ENCODE results near the gene KRCC1. TPM values are rescaled to one million over a fixed set of nuclear protein-coding genes. Genes with fewer than 3 reads are reported as not detected.
A peak's percentile ranks its signal among the peaks of the same experiment; 100 is the strongest.

Gene KRCC1
- total RNA-seq, 2 experiments from 2014 or later: 10.8 to 11.1 TPM

DNA sequence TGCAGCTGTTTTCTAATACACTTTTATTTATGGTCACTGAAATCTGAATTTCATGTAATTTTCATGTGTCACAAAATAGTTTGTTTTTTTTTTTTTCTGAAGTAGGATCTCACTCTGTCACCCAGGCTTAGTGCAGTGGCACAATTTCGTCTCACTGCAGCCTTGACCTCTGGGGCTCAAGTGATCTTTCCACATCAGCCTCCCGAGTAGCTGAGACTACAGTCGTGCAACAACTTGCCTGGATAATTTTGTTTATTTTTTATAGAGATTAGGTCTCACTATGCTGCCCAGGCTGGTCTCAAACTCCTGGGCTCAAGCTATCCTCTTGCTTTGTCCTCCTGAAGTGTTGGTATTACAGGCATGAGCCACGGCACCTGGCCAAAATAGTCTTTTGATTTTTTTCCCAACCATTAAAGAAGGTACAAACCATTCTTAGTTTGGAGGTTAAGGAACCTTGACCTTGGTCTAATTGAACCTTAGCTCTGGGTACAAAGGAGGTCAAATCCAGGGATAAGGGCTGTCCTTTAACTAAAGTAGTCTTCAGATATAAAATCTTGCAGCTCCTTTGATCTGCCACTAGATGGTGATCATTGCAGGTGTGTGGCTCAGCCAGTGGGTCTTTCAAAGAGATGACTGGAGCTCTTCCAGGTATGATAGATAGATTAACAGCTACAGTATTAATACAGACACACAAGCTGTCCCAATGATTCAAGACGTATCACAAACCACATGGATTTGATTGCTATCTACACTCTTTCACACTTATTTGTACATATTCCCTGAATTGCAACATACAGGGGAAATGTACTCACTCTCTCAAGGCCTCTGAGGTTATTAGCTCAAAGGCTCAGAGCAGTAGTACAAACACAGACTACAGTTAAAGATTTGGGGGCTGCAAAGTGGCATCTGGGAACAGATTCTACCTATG is 4.7 kb upstream of the KRCC1 start:
- H3K36me3 Mint-ChIP-seq (ENCODE audit: low read depth): peaks cover 4% of the 10 kb centered on the region
- H3K4me3 Mint-ChIP-seq: no peak overlapping the region
- H3K4me1 Mint-ChIP-seq (ENCODE audit: low read depth): peaks cover 36% of the 10 kb centered on the region
- ChIA-PET CTCF (interaction anchor here (0.6 to 5.3 kb wide), 58 partner anchors 10 to 511 kb away, joined by 3 to 193 read pairs (median 5); partner anchors contain the start of genes RNU2-63P and THNSL2), POLR2A (interaction anchor here (2.3 kb wide), 1 partner anchor 44 kb away, joined by 14 read pairs; the partner anchor contains the start of gene RNU2-63P)
- intact Hi-C loops (cut with micrococcal nuclease): loop anchor here (1.0 to 5.0 kb wide), 2 partner anchors 43 to 100 kb away; partner anchors contain the start of gene RNU2-63P
- TF ChIP-seq, protein P1, sequence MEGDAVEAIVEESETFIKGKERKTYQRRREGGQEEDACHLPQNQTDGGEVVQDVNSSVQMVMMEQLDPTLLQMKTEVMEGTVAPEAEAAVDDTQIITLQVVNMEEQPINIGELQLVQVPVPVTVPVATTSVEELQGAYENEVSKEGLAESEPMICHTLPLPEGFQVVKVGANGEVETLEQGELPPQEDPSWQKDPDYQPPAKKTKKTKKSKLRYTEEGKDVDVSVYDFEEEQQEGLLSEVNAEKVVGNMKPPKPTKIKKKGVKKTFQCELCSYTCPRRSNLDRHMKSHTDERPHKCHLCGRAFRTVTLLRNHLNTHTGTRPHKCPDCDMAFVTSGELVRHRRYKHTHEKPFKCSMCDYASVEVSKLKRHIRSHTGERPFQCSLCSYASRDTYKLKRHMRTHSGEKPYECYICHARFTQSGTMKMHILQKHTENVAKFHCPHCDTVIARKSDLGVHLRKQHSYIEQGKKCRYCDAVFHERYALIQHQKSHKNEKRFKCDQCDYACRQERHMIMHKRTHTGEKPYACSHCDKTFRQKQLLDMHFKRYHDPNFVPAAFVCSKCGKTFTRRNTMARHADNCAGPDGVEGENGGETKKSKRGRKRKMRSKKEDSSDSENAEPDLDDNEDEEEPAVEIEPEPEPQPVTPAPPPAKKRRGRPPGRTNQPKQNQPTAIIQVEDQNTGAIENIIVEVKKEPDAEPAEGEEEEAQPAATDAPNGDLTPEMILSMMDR (IDR thresholded peaks at IDR 0.05): peak; percentile 80
- DNase-seq: peak; percentile 37
- ATAC-seq: peak; percentile 54
- H3K27ac Mint-ChIP-seq: no peak overlapping the region
- no peaks in the 10 kb centered on the region for H3K9me3 Mint-ChIP-seq
- H3K27me3 Mint-ChIP-seq: no peaks in the 10 kb centered on the region

DNA sequence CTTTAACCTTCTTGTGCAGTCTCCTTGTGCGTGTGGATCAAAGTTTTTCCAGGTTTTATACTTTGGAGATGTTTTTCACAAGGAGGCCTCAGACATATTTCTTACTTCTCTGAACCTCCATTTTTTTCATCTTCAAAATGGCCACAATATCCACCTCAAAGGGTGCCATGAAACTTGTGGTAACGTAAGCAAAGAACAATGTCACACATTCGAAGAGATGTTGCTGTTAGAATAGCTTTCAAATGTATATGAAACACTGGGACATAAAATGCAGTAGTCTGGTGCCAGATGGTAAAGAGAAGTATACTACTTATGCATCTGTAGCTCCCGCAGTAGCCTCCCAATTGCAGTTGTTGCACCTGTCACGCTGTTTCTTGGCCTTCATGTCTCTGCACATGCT is 2.6 kb upstream of the KRCC1 start:
- H3K4me3 Mint-ChIP-seq: no peak overlapping the region
- intact Hi-C loops (cut with micrococcal nuclease): loop anchor here (5.0 kb wide), 1 partner anchor 41 kb away; the partner anchor contains the start of gene RNU2-63P
- peaks cover 24% of the 10 kb centered on the region for H3K36me3 Mint-ChIP-seq (ENCODE audit: low read depth)
- H3K9me3 Mint-ChIP-seq: no peaks in the 10 kb centered on the region
- no peaks in the 10 kb centered on the region for H3K27me3 Mint-ChIP-seq
- no peak overlapping the region for H3K27ac Mint-ChIP-seq
- ChIA-PET POLR2A (interaction anchor here (1.3 kb wide), 1 partner anchor 42 kb away, joined by 4 read pairs; the partner anchor contains the start of gene RNU2-63P), CTCF (interaction anchor here (1.0 to 5.3 kb wide), 3 partner anchors 10 to 121 kb away, joined by 3 to 193 read pairs (median 5); no protein-coding TSS in a partner anchor)
- no peak for DNase-seq
- ATAC-seq: no peak
- H3K4me1 Mint-ChIP-seq (ENCODE audit: low read depth): peaks cover 51% of the 10 kb centered on the region
- TF ChIP-seq, protein P1 (IDR thresholded peaks at IDR 0.05): no peak

DNA sequence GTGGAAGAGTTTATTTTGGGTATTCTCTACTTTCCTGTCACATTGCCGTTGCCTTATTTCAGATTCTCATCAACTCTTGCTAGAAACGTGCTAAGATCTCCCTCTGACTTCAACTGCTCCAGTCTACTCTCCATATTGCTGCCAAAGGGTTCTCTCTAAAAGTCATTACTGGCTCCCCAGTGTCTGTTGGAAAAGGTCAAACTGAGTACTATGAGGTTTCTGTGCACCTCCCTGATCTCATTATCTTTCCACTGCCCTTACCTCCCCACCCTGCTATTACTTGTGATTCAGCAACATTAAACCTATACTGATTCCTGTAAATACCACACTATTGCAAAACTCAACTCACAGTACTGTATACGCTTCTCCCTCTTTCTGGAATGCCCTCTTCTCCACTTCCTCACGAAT is 1.9 kb upstream of the KRCC1 start:
- H3K9me3 Mint-ChIP-seq: no peaks in the 10 kb centered on the region
- ChIA-PET POLR2A (interaction anchor here (1.3 kb wide), 1 partner anchor 10 kb away, joined by 5 read pairs; no protein-coding TSS in a partner anchor), CTCF (no interaction called here)
- ATAC-seq (no peak), DNase-seq (no peak)
- H3K27ac Mint-ChIP-seq: peak overlapping the region; percentile 11
- TF ChIP-seq, protein P1 (IDR thresholded peaks at IDR 0.05): no peak
- intact Hi-C loops (cut with micrococcal nuclease): loop anchor here (5.0 kb wide), 1 partner anchor 40 kb away; the partner anchor contains the start of gene RNU2-63P
- no peaks in the 10 kb centered on the region for H3K27me3 Mint-ChIP-seq
- peaks cover 31% of the 10 kb centered on the region for H3K36me3 Mint-ChIP-seq (ENCODE audit: low read depth)
- H3K4me1 Mint-ChIP-seq (ENCODE audit: low read depth): peaks cover 57% of the 10 kb centered on the region
- H3K4me3 Mint-ChIP-seq: peak overlapping the region; percentile 6

DNA sequence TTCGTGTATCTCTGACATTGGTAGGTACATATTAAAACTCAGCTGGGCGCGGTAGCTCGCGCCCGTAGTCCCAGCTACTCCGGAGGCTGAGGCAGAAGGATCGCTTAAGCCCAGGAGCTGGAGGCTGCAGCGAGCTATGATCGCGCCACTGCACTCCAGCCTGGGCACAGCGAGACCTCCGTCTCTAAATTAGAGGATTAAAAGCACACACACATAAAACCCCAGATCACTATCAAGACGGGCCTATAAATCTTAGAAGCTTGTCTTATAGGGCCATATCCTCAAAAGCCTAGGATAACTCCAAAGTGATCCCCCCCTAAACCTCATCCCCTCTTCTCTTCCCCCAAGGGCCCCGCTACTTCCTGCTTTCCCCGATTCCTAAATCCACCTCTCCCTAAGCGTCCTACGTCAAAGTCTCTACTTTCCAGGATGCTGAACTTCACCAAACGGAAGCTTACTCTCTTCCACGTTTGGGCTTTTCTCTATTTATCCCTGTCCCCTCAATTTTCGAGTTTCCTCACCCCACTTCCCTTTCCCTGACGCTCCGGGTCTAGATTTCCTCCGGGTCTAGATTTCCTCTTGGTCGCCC is 707 bp downstream of the KRCC1 start:
- DNase-seq (no peak), ATAC-seq (no peak)
- H3K4me1 Mint-ChIP-seq (ENCODE audit: low read depth): peaks cover 70% of the 10 kb centered on the region
- ChIA-PET POLR2A (interaction anchor here (1.0 to 1.9 kb wide), 2 partner anchors 9 to 38 kb away, joined by 3 to 17 read pairs; partner anchors contain the start of gene RNU2-63P), CTCF (interaction anchor here (0.8 to 1.7 kb wide), 4 partner anchors 18 to 133 kb away, joined by 4 to 6 read pairs (median 5); partner anchors contain the start of gene RNU2-63P)
- peak overlapping the region; percentile 98 for H3K27ac Mint-ChIP-seq
- TF ChIP-seq, protein P1 (IDR thresholded peaks at IDR 0.05): no peak
- intact Hi-C loops (cut with micrococcal nuclease): loop anchor here (5.0 kb wide), 1 partner anchor 38 kb away; the partner anchor contains the start of gene RNU2-63P
- H3K27me3 Mint-ChIP-seq: no peaks in the 10 kb centered on the region
- H3K4me3 Mint-ChIP-seq: peak overlapping the region; percentile 95
- H3K36me3 Mint-ChIP-seq (ENCODE audit: low read depth): peaks cover 51% of the 10 kb centered on the region
- no peaks in the 10 kb centered on the region for H3K9me3 Mint-ChIP-seq

Data from activated CD8-positive, alpha-beta T cell treated with anti-CD3 and anti-CD28 coated beads for 36 hours (primary cell).